HG02642 (cell line): Measurements from ENCODE around the gene ATP10B.

Source experiments
- ATAC-seq: cut with Tn5 transposase; IDR thresholded peaks from one replicate; pipeline ENCODE4 v1.9.1; 2021; ENCODE audit warnings: mild to moderate bottlenecking; ENCODE audit not compliant: unreplicated experiment, poor library complexity

Gene ATP10B

GRCh38 chr5:160525471-160526261 lies 326.3 kb downstream of the ATP10B start:
- no peak for ATAC-seq

DNA sequence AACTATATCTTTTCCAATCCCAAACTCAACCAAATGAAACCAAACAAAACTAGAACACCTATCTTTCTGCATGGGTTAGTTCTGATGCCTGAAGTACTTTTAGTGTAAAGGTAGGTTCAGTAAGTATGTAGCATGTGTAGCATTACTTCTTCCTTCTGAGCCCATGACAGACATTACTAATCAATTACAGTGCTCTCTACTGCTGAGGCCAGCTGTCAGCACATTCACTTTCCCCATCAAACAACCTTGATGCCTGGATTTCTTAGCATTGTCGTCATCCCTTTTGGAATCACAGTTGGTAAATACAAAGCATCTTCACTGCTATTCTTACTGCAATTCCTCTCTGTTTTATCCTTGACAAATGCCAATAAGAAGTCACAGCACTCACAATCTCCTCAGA lies 327.2 kb downstream of the ATP10B start:
- no peak for ATAC-seq

DNA sequence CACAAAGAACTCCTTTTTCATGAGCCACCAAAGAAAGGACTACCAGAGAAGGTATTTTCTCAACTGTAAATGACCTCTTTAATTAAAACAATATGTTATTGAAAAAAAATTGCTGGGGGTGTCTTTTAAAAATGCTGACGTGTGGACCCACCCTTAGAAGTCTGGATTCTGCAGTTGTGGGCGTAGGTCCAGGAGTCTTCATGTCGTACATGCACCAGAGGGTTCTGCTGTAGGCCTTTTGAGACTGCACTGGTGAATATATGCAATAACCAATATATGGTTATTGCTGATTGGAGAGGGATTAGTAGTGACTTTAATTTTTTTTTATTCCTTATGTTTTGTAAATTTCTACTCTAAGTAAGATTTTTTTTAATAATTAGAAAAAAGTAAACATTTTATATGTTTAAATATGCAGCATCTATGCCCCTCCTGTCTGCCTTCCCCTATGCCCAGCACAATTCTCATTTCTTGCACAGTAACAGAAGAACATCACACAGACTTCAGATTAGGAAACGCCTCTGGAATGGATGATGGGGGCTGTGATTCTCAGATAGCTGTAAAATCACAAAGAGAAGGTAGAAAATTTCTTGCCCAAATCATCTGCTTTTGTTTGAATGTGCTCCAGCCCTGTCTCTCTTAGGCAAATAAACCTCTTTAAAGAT lies 328.4 kb downstream of the ATP10B start:
- no peak for ATAC-seq

GRCh38 chr5:160521392-160521663 lies 330.7 kb downstream of the ATP10B start:
- ATAC-seq, result no peak

GRCh38 chr5:160520609-160521391 lies 331.2 kb downstream of the ATP10B start:
- no peak for ATAC-seq

DNA sequence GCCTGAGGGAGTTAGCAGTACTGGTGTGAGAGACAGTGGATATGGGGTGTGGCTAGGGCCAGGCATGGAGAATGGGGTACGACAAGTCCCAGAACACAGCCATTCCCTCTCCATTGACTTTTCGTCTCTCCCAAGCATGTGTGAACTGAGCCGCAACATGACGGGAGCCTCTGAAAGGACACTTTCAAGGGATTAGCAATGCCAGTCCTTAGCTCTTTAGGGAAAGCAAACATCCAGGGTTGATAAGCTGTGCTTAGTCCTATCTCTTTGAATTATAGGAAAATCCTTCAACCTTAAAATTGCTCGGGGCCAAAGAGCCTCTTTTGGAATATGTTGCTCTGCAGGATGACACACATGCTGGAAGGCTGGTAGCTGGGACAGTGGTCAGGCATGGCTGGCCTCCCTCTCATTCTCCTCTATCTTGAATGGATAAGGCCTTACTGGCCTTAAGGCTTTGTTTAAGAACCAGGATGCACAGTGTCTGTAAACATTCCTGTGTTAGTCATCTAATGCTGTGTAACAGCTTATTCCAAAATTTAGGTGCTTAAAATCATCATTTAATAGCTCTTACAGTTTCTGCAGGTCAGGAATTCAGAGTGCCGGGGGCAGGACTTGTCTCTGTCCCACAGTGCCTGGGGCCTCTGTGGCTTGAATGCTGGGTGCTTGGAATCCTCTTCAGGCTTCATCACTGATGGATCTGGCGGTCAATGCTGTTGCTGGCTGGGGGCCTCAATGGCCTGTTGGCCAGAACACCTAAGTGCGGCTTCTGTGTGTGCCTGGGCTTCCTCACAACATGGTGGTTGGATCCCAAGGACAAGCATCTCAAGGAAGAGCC lies 335.1 kb downstream of the ATP10B start:
- ATAC-seq, result no peak

DNA sequence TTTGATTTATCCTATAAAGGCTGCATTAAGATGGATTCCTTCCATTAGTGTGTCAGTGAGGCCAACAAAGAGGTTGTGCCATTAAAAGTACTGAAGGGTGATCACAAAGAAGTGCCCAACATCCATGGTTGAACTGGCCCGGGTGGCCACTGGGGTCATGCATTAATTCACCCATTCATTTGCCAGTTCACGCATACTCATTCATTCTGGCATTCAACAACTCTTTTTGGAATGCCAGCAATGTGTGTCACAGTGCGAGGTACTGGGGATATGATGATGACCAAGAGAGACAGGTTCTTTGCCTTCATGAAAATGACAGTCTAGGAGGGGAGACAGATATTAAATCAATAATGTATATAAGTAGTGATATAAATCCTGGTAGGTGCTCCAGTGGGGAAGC lies 337.1 kb downstream of the ATP10B start:
- ATAC-seq, result no peak

DNA sequence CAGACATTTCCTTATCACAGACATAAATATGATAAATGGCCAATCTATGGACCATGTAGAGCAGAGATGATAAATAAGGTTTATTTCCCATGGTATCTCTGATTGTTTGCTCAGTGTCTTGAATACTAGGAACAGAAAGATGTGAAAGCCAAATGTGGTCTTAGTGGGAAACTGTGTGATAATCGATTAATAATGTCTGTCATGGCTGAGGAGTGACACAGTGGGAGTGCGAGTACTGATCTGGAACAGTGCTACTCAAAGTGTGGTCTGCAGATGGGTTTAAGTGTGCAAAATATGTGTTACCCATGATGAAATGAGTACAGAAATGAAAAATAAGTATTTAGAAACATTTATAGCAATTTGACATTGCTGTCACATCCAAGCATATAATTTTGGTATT lies 337.8 kb downstream of the ATP10B start:
- ATAC-seq, result no peak

GRCh38 chr5:160513485-160513884 lies 338.5 kb downstream of the ATP10B start:
- no peak for ATAC-seq
